HepG2 (cell line): ENCODE data around the gene TTC5. TPM values are rescaled to one million over a fixed set of nuclear protein-coding genes. Genes with fewer than 3 reads are reported as not detected.
A peak's percentile ranks its signal among the peaks of the same experiment; 100 is the strongest.

Experiments used
- FOXC1 ChIP-seq: sonication (generic); formaldehyde crosslinking; IDR thresholded peaks from 2 replicates; pipeline ENCODE4 v1.8.0; 2022; ENCODE audit warnings: mild to moderate bottlenecking, missing genetic modification reagents, borderline replicate concordance
- NR1H2 ChIP-seq: sonication (generic); formaldehyde crosslinking; IDR thresholded peaks from 2 replicates; pipeline ENCODE4 v1.8.1; 2022; ENCODE audit warnings: low read depth, missing genetic modification reagents, borderline replicate concordance
- NR2C2 ChIP-seq: sonication (generic); formaldehyde crosslinking; IDR thresholded peaks from 2 replicates; pipeline ENCODE4 v1.4.0; 2020; ENCODE audit warnings: missing genetic modification reagents, mild to moderate bottlenecking, moderate library complexity, borderline replicate concordance
- SNRNP70 ChIP-seq: fragments of 200-400 bp; formaldehyde crosslinking; IDR thresholded peaks from 2 replicates; pipeline ENCODE4 v1.6.1; 2017; ENCODE audit warnings: mild to moderate bottlenecking, low read depth, low read length, moderate library complexity
- ZNF17 ChIP-seq: sonication (generic); formaldehyde crosslinking; IDR thresholded peaks from 2 replicates; pipeline ENCODE4 v1.5.0; 2020; ENCODE audit warnings: mild to moderate bottlenecking, missing genetic modification reagents
- ZNF296 ChIP-seq: sonication (generic); formaldehyde crosslinking; conservative IDR thresholded peaks from 2 replicates; pipeline ENCODE4 v1.5.0; 2020; ENCODE audit warnings: mild to moderate bottlenecking, missing genetic modification reagents
- ZNF496 ChIP-seq: sonication (generic); formaldehyde crosslinking; IDR thresholded peaks from 2 replicates; pipeline ENCODE4 v1.8.1; 2023; ENCODE audit warnings: mild to moderate bottlenecking, moderate library complexity, missing genetic modification reagents; ENCODE audit not compliant: insufficient replicate concordance
- ZNF607 ChIP-seq: sonication (generic); formaldehyde crosslinking; IDR thresholded peaks from 2 replicates; pipeline ENCODE4 v1.5.1; 2020; ENCODE audit warnings: missing genetic modification reagents, mild to moderate bottlenecking, borderline replicate concordance
- ZNF790 ChIP-seq: sonication (generic); formaldehyde crosslinking; IDR thresholded peaks from 2 replicates; pipeline ENCODE4 v1.8.0; 2022; ENCODE audit warnings: missing genetic modification reagents, mild to moderate bottlenecking, borderline replicate concordance
- polyA plus RNA-seq, 8 experiments: library from polyadenylated mRNA; depleted of rRNA in 3 of 8; stranded (reverse) in 7 of 8; unstranded in 1 of 8; fragments of >200 nt; fragmentation: Illumina TruSeq in 4 of 8; extraction: Trizol in 4 of 8; gene quantifications; 2 replicates each; pipeline versions ENCODE4 v1.2.1 to v1.2.3, GENCODE V29; 2011 to 2016; ENCODE audit warnings: low read depth in 4 of 8, missing spikeins in 1 of 8, mixed read lengths in 1 of 8; ENCODE audit not compliant: insufficient read depth in 1 of 8
- total RNA-seq, 5 experiments: library from RNA; depleted of rRNA; stranded (reverse); fragments of >200 nt; fragmentation: Illumina TruSeq; extraction: Trizol; gene quantifications; 2 replicates each; pipeline ENCODE4 v1.2.3, GENCODE V29; 2016; ENCODE audit warnings: low read depth in 1 of 5
- TF ChIP-seq, protein P1 (sequence below): sonication (generic); formaldehyde crosslinking; IDR thresholded peaks from 2 replicates; pipeline ENCODE4 v1.5.1; 2020; ENCODE audit warnings: missing genetic modification reagents, mild to moderate bottlenecking, borderline replicate concordance
- TF ChIP-seq, protein P2 (sequence below): IDR thresholded peaks from 2 replicates; pipeline ENCODE4 v1.6.1; 2016; ENCODE audit warnings: mild to moderate bottlenecking
- TF ChIP-seq, protein P3 (sequence below): sonication (generic); formaldehyde crosslinking; IDR thresholded peaks from 2 replicates; pipeline ENCODE4 v1.4.0; 2020; ENCODE audit warnings: mild to moderate bottlenecking, missing genetic modification reagents
- TF ChIP-seq, protein P4 (sequence below): IDR thresholded peaks from 2 replicates; pipeline ENCODE4 v1.6.1; 2016; ENCODE audit warnings: missing compliant biosample characterization, missing genetic modification reagents, borderline replicate concordance
- TF ChIP-seq, protein P5 (sequence below): sonication (generic); formaldehyde crosslinking; IDR thresholded peaks from 2 replicates; pipeline ENCODE4 v1.4.0; 2020; ENCODE audit warnings: missing genetic modification reagents, borderline replicate concordance
- TF ChIP-seq, protein P6 (sequence below): sonication (generic); formaldehyde crosslinking; IDR thresholded peaks from 2 replicates; pipeline ENCODE4 v1.5.0; 2020; ENCODE audit warnings: missing genetic modification reagents

The TTC5 gene
- total and polyA plus RNA-seq, 2 of the 13 experiments (the other 11 are each of a cell fraction or from before 2014, with no cell fraction given), result 8.7 to 28.5 TPM

DNA sequence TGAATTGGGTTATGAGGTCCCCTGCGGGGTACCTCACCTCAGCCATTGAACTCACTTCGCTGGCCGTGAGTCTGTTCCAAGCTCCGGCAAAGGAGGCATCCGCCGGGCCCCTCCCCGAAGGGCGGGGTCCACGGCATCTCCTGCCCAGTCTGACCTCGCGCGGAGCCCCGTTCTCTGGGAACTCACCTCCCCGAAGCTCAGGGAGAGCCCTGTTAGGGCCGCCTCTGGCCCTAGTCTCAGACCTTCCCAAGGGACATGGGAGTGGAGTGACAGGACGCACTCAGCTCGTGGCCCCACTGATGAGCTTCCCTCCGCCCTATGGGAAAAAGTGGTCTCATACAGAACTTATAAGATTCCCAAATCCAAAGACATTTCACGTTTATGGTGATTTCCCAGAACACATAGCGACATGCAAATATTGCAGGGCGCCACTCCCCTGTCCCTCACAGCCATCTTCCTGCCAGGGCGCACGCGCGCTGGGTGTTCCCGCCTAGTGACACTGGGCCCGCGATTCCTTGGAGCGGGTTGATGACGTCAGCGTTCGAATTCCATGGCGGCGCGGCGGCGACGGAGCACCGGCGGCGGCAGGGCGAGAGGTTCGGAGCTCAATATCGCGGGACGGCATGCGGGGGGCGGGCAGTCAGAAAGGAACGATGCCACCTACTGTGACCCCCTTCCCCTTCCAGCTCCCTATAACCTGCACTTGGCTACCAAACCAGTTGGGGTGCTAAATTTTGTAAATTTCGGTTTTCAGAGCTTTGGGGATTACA lies 37.5 kb upstream of the TTC5 start, which contains the start of gene PARP2 (continued):
- TF ChIP-seq, protein P1, sequence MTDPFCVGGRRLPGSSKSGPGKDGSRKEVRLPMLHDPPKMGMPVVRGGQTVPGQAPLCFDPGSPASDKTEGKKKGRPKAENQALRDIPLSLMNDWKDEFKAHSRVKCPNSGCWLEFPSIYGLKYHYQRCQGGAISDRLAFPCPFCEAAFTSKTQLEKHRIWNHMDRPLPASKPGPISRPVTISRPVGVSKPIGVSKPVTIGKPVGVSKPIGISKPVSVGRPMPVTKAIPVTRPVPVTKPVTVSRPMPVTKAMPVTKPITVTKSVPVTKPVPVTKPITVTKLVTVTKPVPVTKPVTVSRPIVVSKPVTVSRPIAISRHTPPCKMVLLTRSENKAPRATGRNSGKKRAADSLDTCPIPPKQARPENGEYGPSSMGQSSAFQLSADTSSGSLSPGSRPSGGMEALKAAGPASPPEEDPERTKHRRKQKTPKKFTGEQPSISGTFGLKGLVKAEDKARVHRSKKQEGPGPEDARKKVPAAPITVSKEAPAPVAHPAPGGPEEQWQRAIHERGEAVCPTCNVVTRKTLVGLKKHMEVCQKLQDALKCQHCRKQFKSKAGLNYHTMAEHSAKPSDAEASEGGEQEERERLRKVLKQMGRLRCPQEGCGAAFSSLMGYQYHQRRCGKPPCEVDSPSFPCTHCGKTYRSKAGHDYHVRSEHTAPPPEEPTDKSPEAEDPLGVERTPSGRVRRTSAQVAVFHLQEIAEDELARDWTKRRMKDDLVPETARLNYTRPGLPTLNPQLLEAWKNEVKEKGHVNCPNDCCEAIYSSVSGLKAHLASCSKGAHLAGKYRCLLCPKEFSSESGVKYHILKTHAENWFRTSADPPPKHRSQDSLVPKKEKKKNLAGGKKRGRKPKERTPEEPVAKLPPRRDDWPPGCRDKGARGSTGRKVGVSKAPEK (CRISPR knock-in tag), result no peak
- TF ChIP-seq, protein P2, sequence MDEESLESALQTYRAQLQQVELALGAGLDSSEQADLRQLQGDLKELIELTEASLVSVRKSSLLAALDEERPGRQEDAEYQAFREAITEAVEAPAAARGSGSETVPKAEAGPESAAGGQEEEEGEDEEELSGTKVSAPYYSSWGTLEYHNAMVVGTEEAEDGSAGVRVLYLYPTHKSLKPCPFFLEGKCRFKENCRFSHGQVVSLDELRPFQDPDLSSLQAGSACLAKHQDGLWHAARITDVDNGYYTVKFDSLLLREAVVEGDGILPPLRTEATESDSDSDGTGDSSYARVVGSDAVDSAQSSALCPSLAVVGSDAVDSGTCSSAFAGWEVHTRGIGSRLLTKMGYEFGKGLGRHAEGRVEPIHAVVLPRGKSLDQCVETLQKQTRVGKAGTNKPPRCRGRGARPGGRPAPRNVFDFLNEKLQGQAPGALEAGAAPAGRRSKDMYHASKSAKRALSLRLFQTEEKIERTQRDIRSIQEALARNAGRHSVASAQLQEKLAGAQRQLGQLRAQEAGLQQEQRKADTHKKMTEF, result peak; percentile 97
- TF ChIP-seq NR1H2 (0 out of 2 replicates have a peak, but pooled peaks have one; percentile 28), ZNF296 (CRISPR knock-in tag) (no peak), ZNF607 (CRISPR knock-in tag) (peak; percentile 97; the same call in 1 of the 2 replicates), ZNF496 (CRISPR knock-in tag) (no peak), ZNF790 (no peak; the same call in 1 of the 2 replicates), SNRNP70 (no peak), ZNF17 (CRISPR knock-in tag) (no peak), FOXC1 (CRISPR knock-in tag) (peak; percentile 81), NR2C2 (CRISPR knock-in tag) (peak; percentile 53)
- TF ChIP-seq, protein P3, sequence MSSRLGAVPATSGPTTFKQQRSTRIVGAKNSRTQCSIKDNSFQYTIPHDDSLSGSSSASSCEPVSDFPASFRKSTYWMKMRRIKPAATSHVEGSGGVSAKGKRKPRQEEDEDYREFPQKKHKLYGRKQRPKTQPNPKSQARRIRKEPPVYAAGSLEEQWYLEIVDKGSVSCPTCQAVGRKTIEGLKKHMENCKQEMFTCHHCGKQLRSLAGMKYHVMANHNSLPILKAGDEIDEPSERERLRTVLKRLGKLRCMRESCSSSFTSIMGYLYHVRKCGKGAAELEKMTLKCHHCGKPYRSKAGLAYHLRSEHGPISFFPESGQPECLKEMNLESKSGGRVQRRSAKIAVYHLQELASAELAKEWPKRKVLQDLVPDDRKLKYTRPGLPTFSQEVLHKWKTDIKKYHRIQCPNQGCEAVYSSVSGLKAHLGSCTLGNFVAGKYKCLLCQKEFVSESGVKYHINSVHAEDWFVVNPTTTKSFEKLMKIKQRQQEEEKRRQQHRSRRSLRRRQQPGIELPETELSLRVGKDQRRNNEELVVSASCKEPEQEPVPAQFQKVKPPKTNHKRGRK (CRISPR knock-in tag), result no peak
- TF ChIP-seq, protein P4, sequence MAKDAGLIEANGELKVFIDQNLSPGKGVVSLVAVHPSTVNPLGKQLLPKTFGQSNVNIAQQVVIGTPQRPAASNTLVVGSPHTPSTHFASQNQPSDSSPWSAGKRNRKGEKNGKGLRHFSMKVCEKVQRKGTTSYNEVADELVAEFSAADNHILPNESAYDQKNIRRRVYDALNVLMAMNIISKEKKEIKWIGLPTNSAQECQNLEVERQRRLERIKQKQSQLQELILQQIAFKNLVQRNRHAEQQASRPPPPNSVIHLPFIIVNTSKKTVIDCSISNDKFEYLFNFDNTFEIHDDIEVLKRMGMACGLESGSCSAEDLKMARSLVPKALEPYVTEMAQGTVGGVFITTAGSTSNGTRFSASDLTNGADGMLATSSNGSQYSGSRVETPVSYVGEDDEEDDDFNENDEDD (CRISPR knock-in tag), result peak; percentile 99
- TF ChIP-seq, protein P5, sequence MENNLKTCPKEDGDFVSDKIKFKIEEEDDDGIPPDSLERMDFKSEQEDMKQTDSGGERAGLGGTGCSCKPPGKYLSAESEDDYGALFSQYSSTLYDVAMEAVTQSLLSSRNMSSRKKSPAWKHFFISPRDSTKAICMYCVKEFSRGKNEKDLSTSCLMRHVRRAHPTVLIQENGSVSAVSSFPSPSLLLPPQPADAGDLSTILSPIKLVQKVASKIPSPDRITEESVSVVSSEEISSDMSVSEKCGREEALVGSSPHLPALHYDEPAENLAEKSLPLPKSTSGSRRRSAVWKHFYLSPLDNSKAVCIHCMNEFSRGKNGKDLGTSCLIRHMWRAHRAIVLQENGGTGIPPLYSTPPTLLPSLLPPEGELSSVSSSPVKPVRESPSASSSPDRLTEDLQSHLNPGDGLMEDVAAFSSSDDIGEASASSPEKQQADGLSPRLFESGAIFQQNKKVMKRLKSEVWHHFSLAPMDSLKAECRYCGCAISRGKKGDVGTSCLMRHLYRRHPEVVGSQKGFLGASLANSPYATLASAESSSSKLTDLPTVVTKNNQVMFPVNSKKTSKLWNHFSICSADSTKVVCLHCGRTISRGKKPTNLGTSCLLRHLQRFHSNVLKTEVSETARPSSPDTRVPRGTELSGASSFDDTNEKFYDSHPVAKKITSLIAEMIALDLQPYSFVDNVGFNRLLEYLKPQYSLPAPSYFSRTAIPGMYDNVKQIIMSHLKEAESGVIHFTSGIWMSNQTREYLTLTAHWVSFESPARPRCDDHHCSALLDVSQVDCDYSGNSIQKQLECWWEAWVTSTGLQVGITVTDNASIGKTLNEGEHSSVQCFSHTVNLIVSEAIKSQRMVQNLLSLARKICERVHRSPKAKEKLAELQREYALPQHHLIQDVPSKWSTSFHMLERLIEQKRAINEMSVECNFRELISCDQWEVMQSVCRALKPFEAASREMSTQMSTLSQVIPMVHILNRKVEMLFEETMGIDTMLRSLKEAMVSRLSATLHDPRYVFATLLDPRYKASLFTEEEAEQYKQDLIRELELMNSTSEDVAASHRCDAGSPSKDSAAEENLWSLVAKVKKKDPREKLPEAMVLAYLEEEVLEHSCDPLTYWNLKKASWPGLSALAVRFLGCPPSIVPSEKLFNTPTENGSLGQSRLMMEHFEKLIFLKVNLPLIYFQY, result peak; percentile 64
- TF ChIP-seq, protein P6, sequence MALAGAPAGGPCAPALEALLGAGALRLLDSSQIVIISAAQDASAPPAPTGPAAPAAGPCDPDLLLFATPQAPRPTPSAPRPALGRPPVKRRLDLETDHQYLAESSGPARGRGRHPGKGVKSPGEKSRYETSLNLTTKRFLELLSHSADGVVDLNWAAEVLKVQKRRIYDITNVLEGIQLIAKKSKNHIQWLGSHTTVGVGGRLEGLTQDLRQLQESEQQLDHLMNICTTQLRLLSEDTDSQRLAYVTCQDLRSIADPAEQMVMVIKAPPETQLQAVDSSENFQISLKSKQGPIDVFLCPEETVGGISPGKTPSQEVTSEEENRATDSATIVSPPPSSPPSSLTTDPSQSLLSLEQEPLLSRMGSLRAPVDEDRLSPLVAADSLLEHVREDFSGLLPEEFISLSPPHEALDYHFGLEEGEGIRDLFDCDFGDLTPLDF, result peak; percentile 99
